ENCODE measurements around the gene TCERG1L. TPM values are rescaled to one million over a fixed set of nuclear protein-coding genes. Genes with fewer than 3 reads are reported as not detected.

TCERG1L gene
- total and polyA plus RNA-seq, 5 donors from 2014 or later, result not detected

DNA sequence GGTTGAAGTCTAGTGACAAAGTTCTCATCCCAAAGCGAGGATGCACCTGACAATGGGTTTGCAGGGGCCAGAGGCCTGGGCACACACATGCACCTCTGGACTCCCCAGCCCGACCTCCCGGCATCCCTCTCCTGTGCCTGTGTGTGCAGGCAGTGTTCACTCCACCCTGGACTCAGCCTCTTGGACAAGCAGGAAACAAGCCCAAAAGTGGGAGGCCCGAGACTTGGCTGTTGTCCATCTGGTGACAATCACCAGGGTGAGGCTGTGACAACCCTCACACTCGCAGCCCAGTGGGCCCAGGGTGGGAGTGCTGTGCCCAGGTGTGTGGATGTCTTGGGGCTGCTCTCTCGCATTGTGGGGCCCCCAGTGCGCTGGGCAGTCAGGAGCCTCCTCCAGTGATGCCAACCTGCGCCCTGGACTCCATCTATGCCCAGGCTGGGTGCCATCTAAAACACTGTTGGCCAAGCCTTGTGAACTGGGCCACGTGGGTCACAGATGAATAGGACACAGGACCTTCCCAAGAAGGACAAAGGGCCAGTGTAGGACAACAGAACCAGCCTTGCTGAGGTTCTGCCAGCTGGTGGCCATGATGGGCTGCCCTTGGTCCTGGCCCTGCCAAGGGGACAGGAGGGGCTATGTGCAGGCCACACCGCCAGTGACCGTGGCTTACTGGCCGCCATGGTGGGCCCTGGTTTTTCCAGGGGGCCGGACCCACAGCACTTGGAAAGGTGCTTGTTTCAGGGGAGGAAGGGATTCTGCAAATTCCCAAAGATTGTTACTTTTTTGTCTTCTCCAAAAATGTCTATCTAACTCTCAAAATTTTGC lies 144.3 kb downstream of the TCERG1L start:
- Mint-ChIP-seq H3K36me3 (no peaks in the 10 kb centered on the region), H3K9me3 (peaks cover 0 to 3% (median 0%) of the 10 kb centered on the region in 7 donors), H3K27me3 (no peaks in the 10 kb centered on the region), H3K27ac (no peak overlapping the region), H3K4me1 (no peaks in the 10 kb centered on the region), H3K4me3 (no peak overlapping the region)
- DNase-seq, result no peak
- Histone ChIP-seq H3K4me3 (ENCODE audit: low read depth, low read length) (no peak overlapping the region), H3K27me3 (ENCODE audit: control insufficient read depth, insufficient read depth, low read length) (no peaks in the 10 kb centered on the region), H3K27ac (ENCODE audit: insufficient read depth, low read length, poor library complexity, severe bottlenecking) (no peak overlapping the region), H3K4me1 (ENCODE audit: control insufficient read depth, insufficient read depth, low read length, poor library complexity, severe bottlenecking) (no peaks in the 10 kb centered on the region), H3K9me3 (ENCODE audit: control insufficient read depth in 2 of 2, low read length in 2 of 2) (no peaks in the 10 kb centered on the region), H3K36me3 (ENCODE audit: control insufficient read depth, insufficient read depth, low read length) (no peaks in the 10 kb centered on the region)
- no peak for ATAC-seq (ENCODE audit: low read depth in 2 of 2)

DNA sequence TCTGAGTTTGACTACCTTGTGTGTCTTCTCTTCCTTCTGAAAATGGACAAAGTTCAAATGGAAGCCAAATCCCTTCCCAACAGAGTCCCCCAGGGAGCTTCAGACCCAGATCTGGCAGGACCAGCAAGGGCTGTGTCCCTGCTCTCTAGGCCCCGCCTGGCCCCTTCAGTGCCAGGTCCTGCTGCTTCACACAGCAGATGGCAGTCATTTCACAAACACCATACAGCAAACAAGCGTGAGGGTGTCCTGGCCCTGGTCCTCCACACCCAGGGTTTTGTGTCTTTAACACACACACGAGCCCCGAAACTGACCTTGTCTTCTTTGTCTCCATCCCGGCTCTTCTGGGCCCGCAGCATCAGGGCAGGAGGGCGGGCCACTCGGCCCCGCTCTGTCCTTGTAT lies 145.0 kb downstream of the TCERG1L start:
- no peak for DNase-seq
- H3K4me1 Mint-ChIP-seq, result no peaks in the 10 kb centered on the region
- H3K27ac Mint-ChIP-seq, result no peak overlapping the region
- Histone ChIP-seq H3K4me1 (ENCODE audit: control insufficient read depth, insufficient read depth, low read length, poor library complexity, severe bottlenecking) (no peaks in the 10 kb centered on the region), H3K27me3 (ENCODE audit: control insufficient read depth, insufficient read depth, low read length) (no peaks in the 10 kb centered on the region), H3K36me3 (ENCODE audit: control insufficient read depth, insufficient read depth, low read length) (no peaks in the 10 kb centered on the region), H3K4me3 (ENCODE audit: low read depth, low read length) (no peak overlapping the region), H3K9me3 (ENCODE audit: control insufficient read depth in 2 of 2, low read length in 2 of 2) (no peaks in the 10 kb centered on the region), H3K27ac (ENCODE audit: insufficient read depth, low read length, poor library complexity, severe bottlenecking) (no peak overlapping the region)
- peaks cover 0 to 3% (median 0%) of the 10 kb centered on the region in 7 donors for H3K9me3 Mint-ChIP-seq
- H3K27me3 Mint-ChIP-seq, result no peaks in the 10 kb centered on the region
- H3K36me3 Mint-ChIP-seq, result no peaks in the 10 kb centered on the region
- no peak for ATAC-seq (ENCODE audit: low read depth in 2 of 2)
- no peak overlapping the region for H3K4me3 Mint-ChIP-seq

- Mint-ChIP-seq H3K27ac (no peak overlapping the region), H3K4me3 (no peak overlapping the region), H3K27me3 (no peaks in the 10 kb centered on the region), H3K4me1 (no peaks in the 10 kb centered on the region), H3K36me3 (no peaks in the 10 kb centered on the region), H3K9me3 (peaks cover 0 to 2% (median 0%) of the 10 kb centered on the region in 7 donors)
- H3K27ac ChIP-seq (ENCODE audit: insufficient read depth, low read length, poor library complexity, severe bottlenecking), result no peak overlapping the region
- no peaks in the 10 kb centered on the region for H3K4me1 ChIP-seq (ENCODE audit: control insufficient read depth, insufficient read depth, low read length, poor library complexity, severe bottlenecking)
- no peaks in the 10 kb centered on the region for H3K9me3 ChIP-seq (ENCODE audit: control insufficient read depth in 2 of 2, low read length in 2 of 2)
- no peaks in the 10 kb centered on the region for H3K27me3 ChIP-seq (ENCODE audit: control insufficient read depth, insufficient read depth, low read length)
- DNase-seq (no peak), ATAC-seq (ENCODE audit: low read depth in 2 of 2) (no peak)
- no peaks in the 10 kb centered on the region for H3K36me3 ChIP-seq (ENCODE audit: control insufficient read depth, insufficient read depth, low read length)
- H3K4me3 ChIP-seq (ENCODE audit: low read depth, low read length), result no peak overlapping the region
These were observed 146.4 kb downstream of the TCERG1L start for GRCh38 chr10:131165092-131165491.

GRCh38 chr10:131162866-131163843 lies 148.4 kb downstream of the TCERG1L start:
- Mint-ChIP-seq H3K27me3 (no peaks in the 10 kb centered on the region), H3K36me3 (no peaks in the 10 kb centered on the region), H3K27ac (peak overlapping the region in 1 of 3 donors; percentile 56), H3K4me3 (no peak overlapping the region), H3K4me1 (no peaks in the 10 kb centered on the region), H3K9me3 (peaks cover 0 to under 1% (median 0%) of the 10 kb centered on the region in 7 donors)
- Histone ChIP-seq H3K9me3 (ENCODE audit: control insufficient read depth in 2 of 2, low read length in 2 of 2) (no peaks in the 10 kb centered on the region), H3K4me3 (ENCODE audit: low read depth, low read length) (no peak overlapping the region), H3K4me1 (ENCODE audit: control insufficient read depth, insufficient read depth, low read length, poor library complexity, severe bottlenecking) (no peaks in the 10 kb centered on the region), H3K27me3 (ENCODE audit: control insufficient read depth, insufficient read depth, low read length) (no peaks in the 10 kb centered on the region), H3K27ac (ENCODE audit: insufficient read depth, low read length, poor library complexity, severe bottlenecking) (no peak overlapping the region), H3K36me3 (ENCODE audit: control insufficient read depth, insufficient read depth, low read length) (no peaks in the 10 kb centered on the region)
- ATAC-seq (ENCODE audit: low read depth in 2 of 2) (no peak), DNase-seq (no peak)

DNA sequence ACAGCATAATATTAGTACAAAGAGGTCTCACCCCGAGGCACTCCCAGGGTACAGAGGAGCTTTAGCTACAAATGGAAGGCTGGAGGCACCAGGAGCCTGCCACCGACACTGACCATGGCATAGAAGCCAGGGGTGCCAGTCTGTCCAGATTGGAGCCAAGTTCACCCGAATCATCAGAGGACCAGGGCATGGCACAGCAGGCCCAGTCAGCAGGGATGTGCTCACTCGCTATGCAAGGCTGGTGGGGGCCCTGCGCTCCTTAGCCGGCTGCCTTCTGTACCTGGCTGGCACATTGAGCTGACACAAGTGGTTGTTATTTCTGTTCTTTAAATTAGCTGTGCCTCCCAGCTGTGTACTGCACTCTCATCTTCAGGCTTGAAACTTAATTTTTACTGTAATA lies 149.3 kb downstream of the TCERG1L start:
- Mint-ChIP-seq H3K36me3 (no peaks in the 10 kb centered on the region), H3K4me3 (no peak overlapping the region), H3K4me1 (no peaks in the 10 kb centered on the region), H3K9me3 (no peaks in the 10 kb centered on the region), H3K27ac (no peak overlapping the region), H3K27me3 (no peaks in the 10 kb centered on the region)
- Histone ChIP-seq H3K4me1 (ENCODE audit: control insufficient read depth, insufficient read depth, low read length, poor library complexity, severe bottlenecking) (no peaks in the 10 kb centered on the region), H3K27ac (ENCODE audit: insufficient read depth, low read length, poor library complexity, severe bottlenecking) (no peak overlapping the region), H3K36me3 (ENCODE audit: control insufficient read depth, insufficient read depth, low read length) (no peaks in the 10 kb centered on the region), H3K27me3 (ENCODE audit: control insufficient read depth, insufficient read depth, low read length) (no peaks in the 10 kb centered on the region), H3K9me3 (ENCODE audit: control insufficient read depth in 2 of 2, low read length in 2 of 2) (no peaks in the 10 kb centered on the region), H3K4me3 (ENCODE audit: low read depth, low read length) (no peak overlapping the region)
- no peak for ATAC-seq (ENCODE audit: low read depth in 2 of 2)
- no peak for DNase-seq

- H3K9me3 Mint-ChIP-seq, result peaks cover 0 to 1% (median 0%) of the 10 kb centered on the region in 7 donors
- DNase-seq (no peak), ATAC-seq (ENCODE audit: low read depth in 2 of 2) (no peak)
- Histone ChIP-seq H3K4me1 (ENCODE audit: control insufficient read depth, insufficient read depth, low read length, poor library complexity, severe bottlenecking) (no peaks in the 10 kb centered on the region), H3K27ac (ENCODE audit: insufficient read depth, low read length, poor library complexity, severe bottlenecking) (no peak overlapping the region), H3K4me3 (ENCODE audit: low read depth, low read length) (no peak overlapping the region), H3K36me3 (ENCODE audit: control insufficient read depth, insufficient read depth, low read length) (no peaks in the 10 kb centered on the region), H3K9me3 (ENCODE audit: control insufficient read depth in 2 of 2, low read length in 2 of 2) (no peaks in the 10 kb centered on the region), H3K27me3 (ENCODE audit: control insufficient read depth, insufficient read depth, low read length) (no peaks in the 10 kb centered on the region)
- no peaks in the 10 kb centered on the region for H3K27me3 Mint-ChIP-seq
- H3K27ac Mint-ChIP-seq, result no peak overlapping the region
- no peaks in the 10 kb centered on the region for H3K36me3 Mint-ChIP-seq
- no peak overlapping the region for H3K4me3 Mint-ChIP-seq
- H3K4me1 Mint-ChIP-seq, result peaks cover 0 to under 1% (median 0%) of the 10 kb centered on the region in 4 donors
These were observed 150.4 kb downstream of the TCERG1L start for GRCh38 chr10:131161087-131161486.

- no peak overlapping the region for H3K27ac Mint-ChIP-seq
- no peaks in the 10 kb centered on the region for H3K27me3 ChIP-seq (ENCODE audit: control insufficient read depth, insufficient read depth, low read length)
- H3K36me3 ChIP-seq (ENCODE audit: control insufficient read depth, insufficient read depth, low read length), result no peaks in the 10 kb centered on the region
- DNase-seq (no peak), ATAC-seq (ENCODE audit: low read depth in 2 of 2) (no peak)
- no peak overlapping the region for H3K27ac ChIP-seq (ENCODE audit: insufficient read depth, low read length, poor library complexity, severe bottlenecking)
- no peaks in the 10 kb centered on the region for H3K9me3 ChIP-seq (ENCODE audit: control insufficient read depth in 2 of 2, low read length in 2 of 2)
- peaks cover 0 to 6% (median 0%) of the 10 kb centered on the region in 7 donors for H3K9me3 Mint-ChIP-seq
- no peaks in the 10 kb centered on the region for H3K36me3 Mint-ChIP-seq
- H3K4me1 ChIP-seq (ENCODE audit: control insufficient read depth, insufficient read depth, low read length, poor library complexity, severe bottlenecking), result no peaks in the 10 kb centered on the region
- no peaks in the 10 kb centered on the region for H3K27me3 Mint-ChIP-seq
- H3K4me3 ChIP-seq (ENCODE audit: low read depth, low read length), result no peak overlapping the region
- no peak overlapping the region for H3K4me3 Mint-ChIP-seq
- peaks cover 0 to 3% (median 0%) of the 10 kb centered on the region in 4 donors for H3K4me1 Mint-ChIP-seq
These were observed 151.2 kb downstream of the TCERG1L start for GRCh38 chr10:131160219-131160875.
